ENCODE measurements around the gene NET1. TPM values are rescaled to one million over a fixed set of nuclear protein-coding genes. Genes with fewer than 3 reads are reported as not detected.

Gene NET1
- total RNA-seq, 8 experiments from 2014 or later, result 11.8 to 78.8 (median 23.4) TPM

DNA sequence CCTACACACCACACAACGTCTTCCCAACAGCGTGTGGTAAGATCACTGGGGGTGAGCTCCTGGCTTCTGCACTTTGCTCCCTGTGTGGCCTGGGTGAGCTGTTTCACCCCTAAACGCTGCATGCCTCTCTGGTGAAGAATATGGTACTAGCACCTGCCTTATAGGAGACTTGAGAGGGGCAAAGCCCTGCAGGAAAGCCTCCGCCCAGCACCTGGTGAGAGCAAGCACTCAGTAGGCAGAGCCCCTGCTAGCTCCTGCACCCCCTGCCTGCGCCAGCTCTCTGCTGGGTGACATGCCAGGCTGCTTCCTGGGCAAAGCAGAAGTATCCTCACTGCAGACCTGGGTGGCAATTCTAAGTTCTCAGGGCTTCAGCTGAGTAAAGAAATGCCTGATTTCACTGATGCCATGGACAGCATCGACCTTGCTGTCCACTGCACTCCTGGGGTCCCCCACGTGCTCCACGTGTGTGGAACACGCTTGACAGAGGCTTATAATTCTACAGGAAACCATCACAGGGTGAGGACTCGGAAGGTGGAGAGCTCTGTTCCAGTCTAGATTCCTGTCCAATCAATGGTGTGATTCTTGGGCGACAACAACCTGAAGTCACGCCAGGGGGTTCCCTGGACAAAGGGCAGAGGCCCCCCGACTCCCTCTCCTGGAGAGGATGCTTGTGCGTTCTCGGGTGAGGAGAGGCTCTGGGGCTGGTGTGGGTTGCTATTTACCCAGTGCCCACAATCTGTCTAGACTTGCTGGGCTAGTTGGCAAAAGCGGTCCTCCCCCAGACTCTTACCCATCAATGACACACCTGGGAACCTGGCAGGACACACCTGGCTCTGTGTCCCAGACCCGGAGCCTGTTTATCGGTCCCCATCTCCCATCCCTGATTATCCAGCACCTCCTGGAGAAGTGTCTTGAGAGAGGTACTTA, 92.1 kb downstream of the NET1 start:
- WGBS, 10 experiments, result 33 to 100% (median 74%) methylated on average over 1 to 7 of the region's 18 CpGs; no CpG with 5 or more reads in 5 of the 10 experiments
- Histone ChIP-seq H3K27ac (no peak overlapping the region), H3K4me3 (no peak overlapping the region), H3K4me1 (replicated peaks in 1 of 2) (peaks cover 0 to 6% of the 10 kb centered on the region in 2 donors)
- ATAC-seq (replicated peaks in 6 of 8), result no peak
- in situ Hi-C loops (cut with MboI; ENCODE audit: low pct_unique_long_range_greater_than_20kb in 2 of 9, low sequenced_read_pairs in 9 of 9, unreplicated experiment in 9 of 9), result no loop called here

- no peak for ATAC-seq (replicated peaks in 6 of 8)
- H3K4me1 ChIP-seq (replicated peaks in 1 of 2), result no peaks in the 10 kb centered on the region
- in situ Hi-C loops (cut with MboI; ENCODE audit: low pct_unique_long_range_greater_than_20kb in 2 of 9, low sequenced_read_pairs in 9 of 9, unreplicated experiment in 9 of 9), result no loop called here
- 50 to 100% (median 83%) methylated on average over 1 to 2 of the region's 2 CpGs; no CpG with 5 or more reads in 7 of the 10 experiments for WGBS, 10 experiments
- H3K27ac ChIP-seq, result no peak overlapping the region
- H3K4me3 ChIP-seq, result no peak overlapping the region
These were observed 93.9 kb downstream of the NET1 start for GRCh38 chr10:5506246-5506645.

DNA sequence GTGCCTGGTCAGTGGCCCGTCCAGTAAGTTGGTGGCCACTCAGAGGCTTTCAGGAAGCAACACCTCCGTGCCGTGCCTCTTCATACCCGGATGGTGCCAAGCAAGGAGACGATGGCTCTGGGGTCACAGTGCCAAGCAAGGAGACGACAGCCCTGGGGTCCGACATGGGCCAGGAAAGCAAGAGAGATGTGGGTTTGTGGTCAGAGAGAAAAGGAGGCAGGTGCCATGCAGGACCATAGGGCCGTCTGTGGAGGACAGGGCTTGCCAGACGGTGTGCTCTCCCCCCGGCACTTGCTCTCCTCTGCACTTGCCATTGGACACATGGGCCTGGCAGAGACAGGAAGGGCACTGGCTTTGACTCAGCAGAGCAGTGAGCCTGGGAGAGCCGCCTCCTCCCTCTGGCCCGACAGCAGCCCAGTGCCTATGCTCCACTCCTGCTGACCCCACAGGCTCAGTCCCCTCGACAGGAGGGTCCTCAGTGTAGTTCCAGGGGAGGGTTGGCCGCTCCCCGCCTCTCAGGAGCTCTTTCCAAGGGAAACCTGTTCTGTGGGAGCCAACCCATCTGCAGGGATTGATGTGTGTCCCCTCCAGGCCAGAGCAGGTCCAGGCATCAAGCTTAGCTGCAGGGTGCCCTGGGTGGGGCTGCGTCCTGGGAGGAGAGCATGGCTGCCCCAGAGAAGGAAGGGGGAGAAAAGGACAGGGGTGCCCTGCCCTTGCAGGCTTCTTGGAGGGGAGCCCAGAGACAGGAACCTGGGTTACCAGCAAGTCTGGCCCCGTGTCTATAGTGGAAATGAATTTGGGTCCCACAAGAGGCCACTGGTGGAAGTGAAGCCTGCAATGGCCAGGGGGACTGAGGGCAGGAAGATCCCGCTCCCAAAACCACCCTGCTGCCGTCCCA, 94.6 kb downstream of the NET1 start:
- no peaks in the 10 kb centered on the region for H3K4me1 ChIP-seq (replicated peaks in 1 of 2)
- ATAC-seq (replicated peaks in 6 of 8), result no peak
- 80 to 100% (median 90%) methylated on average over 1 to 5 of the region's 19 CpGs; no CpG with 5 or more reads in 5 of the 10 experiments for WGBS, 10 experiments
- in situ Hi-C loops (cut with MboI; ENCODE audit: low pct_unique_long_range_greater_than_20kb in 2 of 9, low sequenced_read_pairs in 9 of 9, unreplicated experiment in 9 of 9), result no loop called here
- no peak overlapping the region for H3K27ac ChIP-seq
- no peak overlapping the region for H3K4me3 ChIP-seq

DNA sequence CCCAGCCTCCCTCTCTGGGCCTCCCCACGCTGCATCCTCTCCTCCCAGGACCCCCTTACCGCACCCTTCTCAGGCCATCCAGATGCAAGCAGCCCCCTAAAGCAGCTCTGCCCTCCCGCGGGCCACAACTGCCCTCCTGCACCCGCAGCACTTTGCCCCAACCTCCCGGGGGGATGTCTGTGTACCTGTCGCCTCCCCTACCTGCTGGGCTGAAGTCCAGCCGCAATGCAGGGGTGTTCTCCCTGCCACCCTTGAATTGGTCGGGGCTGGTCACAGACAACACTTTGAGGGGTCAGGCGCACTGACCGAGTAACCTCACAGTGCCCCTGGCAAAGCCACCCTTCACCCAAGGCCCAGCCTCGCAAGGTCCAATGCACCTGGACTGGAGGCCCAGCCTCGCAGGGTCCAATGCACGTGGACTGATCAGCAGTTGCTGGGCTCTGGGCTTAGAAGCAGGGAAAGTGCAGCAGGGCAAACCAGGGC, 95.3 kb downstream of the NET1 start:
- ATAC-seq (replicated peaks in 6 of 8), result no peak
- in situ Hi-C loops (cut with MboI; ENCODE audit: low pct_unique_long_range_greater_than_20kb in 2 of 9, low sequenced_read_pairs in 9 of 9, unreplicated experiment in 9 of 9), result no loop called here
- WGBS, 10 experiments, result 50 to 87% (median 70%) methylated on average over 1 to 3 of the region's 14 CpGs; no CpG with 5 or more reads in 6 of the 10 experiments

GRCh38 chr10:5508161-5508604, 95.8 kb downstream of the NET1 start:
- in situ Hi-C loops (cut with MboI; ENCODE audit: low pct_unique_long_range_greater_than_20kb in 2 of 9, low sequenced_read_pairs in 9 of 9, unreplicated experiment in 9 of 9), result no loop called here
- Histone ChIP-seq H3K4me3 (no peak overlapping the region), H3K27ac (no peak overlapping the region), H3K4me1 (replicated peaks in 1 of 2) (peaks cover 0 to 3% of the 10 kb centered on the region in 2 donors)
- ATAC-seq (replicated peaks in 6 of 8), result no peak
- 70 to 97% (median 90%) methylated on average over 2 to 9 of the region's 18 CpGs; no CpG with 5 or more reads in 2 of the 10 experiments for WGBS, 10 experiments

More for the DNA sequence above, 95.3 kb downstream of the NET1 start:
- no peak overlapping the region for H3K27ac ChIP-seq
- peaks cover 0 to 1% of the 10 kb centered on the region in 2 donors for H3K4me1 ChIP-seq (replicated peaks in 1 of 2)
- no peak overlapping the region for H3K4me3 ChIP-seq

Other genes with a start within 250 kb of the NET1 start
- under 1 TPM in 3 of 8 experiments, not detected in 5; 0.09 to 0.92 (median 0.14) TPM for gene AKR1C8, start 227.4 kb upstream of the NET1 start, total RNA-seq
- 1 to 10 TPM in 1 of 8 experiments, under 1 TPM in 1, not detected in 6; 0.40 to 3.5 TPM for gene AKR1C4, start 215.7 kb upstream of the NET1 start, total RNA-seq
- under 1 TPM in 4 of 8 experiments, not detected in 4; 0.25 to 1.00 (median 0.33) TPM for gene UCN3, start 47.6 kb upstream of the NET1 start, total RNA-seq
- under 1 TPM in 2 of 8 experiments, not detected in 6; 0.18 to 0.38 TPM for gene TUBAL3, start 7.7 kb upstream of the NET1 start, total RNA-seq
- 1 to 10 TPM in 2 of 8 experiments, under 1 TPM in 1, not detected in 5; 0.47 to 3.3 (median 1.7) TPM for gene CALML5, start 87.0 kb downstream of the NET1 start, total RNA-seq
- under 1 TPM in 7 of 8 experiments, not detected in 1; 0.05 to 1.00 (median 0.18) TPM for gene CALML3, start 112.4 kb downstream of the NET1 start, total RNA-seq